GM12801 (cell line): ENCODE data around the gene ATP8B1.

Experiments used
- TF ChIP-seq, protein P1 (sequence below): IDR thresholded peaks from one replicate; pipeline ENCODE4 v1.5.1; 2011; ENCODE audit warnings: control low read depth; ENCODE audit not compliant: insufficient read length; ENCODE audit errors: extremely low read depth

Gene ATP8B1

DNA sequence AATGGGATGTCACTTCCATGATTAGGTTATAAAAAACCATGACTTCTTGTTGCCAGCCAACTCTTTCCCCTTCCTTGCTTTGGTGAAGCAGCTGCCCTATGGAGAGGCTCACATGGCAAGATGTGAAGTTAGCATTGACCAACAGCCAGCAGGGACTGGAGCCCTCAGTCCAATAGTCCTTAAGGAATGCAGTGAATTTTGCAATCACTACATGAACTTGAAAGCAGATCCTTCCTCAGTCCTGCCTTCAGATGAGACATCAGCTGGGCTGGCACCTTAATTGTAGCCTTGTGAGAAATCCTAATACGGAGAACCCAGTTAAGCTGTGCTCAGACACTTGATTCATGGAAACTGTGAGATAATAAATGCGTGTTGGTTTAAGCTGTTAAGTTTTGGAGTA lies 61.8 kb downstream of the ATP8B1 start:
- TF ChIP-seq, protein P1, sequence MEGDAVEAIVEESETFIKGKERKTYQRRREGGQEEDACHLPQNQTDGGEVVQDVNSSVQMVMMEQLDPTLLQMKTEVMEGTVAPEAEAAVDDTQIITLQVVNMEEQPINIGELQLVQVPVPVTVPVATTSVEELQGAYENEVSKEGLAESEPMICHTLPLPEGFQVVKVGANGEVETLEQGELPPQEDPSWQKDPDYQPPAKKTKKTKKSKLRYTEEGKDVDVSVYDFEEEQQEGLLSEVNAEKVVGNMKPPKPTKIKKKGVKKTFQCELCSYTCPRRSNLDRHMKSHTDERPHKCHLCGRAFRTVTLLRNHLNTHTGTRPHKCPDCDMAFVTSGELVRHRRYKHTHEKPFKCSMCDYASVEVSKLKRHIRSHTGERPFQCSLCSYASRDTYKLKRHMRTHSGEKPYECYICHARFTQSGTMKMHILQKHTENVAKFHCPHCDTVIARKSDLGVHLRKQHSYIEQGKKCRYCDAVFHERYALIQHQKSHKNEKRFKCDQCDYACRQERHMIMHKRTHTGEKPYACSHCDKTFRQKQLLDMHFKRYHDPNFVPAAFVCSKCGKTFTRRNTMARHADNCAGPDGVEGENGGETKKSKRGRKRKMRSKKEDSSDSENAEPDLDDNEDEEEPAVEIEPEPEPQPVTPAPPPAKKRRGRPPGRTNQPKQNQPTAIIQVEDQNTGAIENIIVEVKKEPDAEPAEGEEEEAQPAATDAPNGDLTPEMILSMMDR, result no peak

GRCh38 chr18:57738078-57738477 lies 65.0 kb downstream of the ATP8B1 start:
- TF ChIP-seq, protein P1, result no peak

DNA sequence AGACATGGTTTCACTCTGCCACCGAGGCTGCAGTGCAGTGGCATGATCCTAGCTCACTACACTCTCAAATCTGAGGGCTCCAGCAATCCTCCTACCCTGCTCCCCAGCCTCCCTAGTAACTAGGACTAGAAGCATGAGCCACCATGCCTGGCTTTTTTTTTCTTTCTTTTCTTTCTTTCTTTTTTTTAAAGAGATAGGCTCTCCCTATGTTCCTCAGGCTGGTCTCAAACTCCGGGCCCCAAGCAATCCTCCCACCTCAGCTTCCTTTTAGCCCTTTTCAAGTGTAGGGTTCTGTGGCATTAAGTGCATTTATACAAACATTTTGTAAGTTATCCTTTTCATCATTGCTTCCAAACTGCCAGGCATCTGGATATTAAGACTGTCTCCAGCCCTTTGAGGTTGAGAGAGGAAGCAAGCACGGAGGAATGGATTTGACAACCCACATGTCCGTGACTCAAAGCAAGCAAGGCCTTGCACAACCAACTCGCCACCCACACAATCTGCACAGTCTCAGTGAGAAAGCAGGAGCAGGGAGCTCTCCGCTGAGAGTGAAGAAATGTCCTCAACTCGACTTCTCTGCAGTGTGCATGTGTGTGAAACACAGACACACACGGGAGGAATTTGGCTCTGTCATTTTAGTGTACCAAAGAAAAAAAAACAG lies 65.6 kb downstream of the ATP8B1 start:
- TF ChIP-seq, protein P1, result no peak

GRCh38 chr18:57733861-57734260 lies 69.3 kb downstream of the ATP8B1 start:
- TF ChIP-seq, protein P1, result no peak

GRCh38 chr18:57730146-57730545 lies 73.0 kb downstream of the ATP8B1 start:
- TF ChIP-seq, protein P1, result no peak

GRCh38 chr18:57728941-57729511 lies 74.1 kb downstream of the ATP8B1 start:
- TF ChIP-seq, protein P1, result no peak

DNA sequence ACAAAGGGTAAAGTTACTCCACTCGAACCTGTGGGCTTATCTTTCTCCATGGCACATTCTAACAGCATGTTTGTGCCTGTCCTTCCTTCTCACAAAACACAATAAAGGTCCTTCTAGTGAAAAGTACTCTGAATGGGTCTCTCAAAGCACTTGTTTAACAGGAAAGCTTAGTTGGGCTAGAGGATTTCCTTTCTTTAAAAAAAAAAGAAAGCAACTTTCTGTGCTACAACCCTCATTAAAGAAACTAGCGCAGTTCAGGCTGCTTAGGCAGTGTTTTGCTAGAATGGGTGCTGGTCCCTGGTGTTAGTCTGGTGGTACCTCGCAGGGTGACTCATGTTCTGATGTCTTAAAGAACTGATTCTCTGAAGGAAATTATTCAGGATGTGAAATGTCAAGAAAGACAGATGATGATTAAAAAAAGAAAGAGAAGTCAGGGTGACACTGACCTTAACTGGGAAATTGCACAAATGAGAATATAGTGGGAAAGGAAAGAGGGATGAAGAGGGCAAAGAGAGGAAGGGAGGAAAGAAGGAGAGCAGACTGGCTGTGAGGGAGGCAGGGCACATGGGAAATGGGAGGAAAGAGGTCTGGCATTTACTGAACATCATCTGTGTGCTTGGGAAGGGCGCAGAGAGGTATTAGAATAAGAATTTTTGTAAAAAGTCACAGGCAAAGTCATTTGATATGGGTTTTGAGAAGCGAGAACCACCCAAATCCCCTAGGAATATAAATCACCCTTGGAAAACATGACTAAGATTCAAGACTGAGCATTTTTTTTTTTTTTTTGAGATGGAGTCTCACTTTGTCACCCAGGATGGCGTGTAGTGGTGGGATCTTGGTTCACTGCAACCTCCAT lies 74.9 kb downstream of the ATP8B1 start:
- TF ChIP-seq, protein P1, result no peak
